Measurements from ENCODE around the gene MSH6.
A peak's percentile ranks its signal among the peaks of the same experiment; 100 is the strongest.

Gene MSH6, protein sequence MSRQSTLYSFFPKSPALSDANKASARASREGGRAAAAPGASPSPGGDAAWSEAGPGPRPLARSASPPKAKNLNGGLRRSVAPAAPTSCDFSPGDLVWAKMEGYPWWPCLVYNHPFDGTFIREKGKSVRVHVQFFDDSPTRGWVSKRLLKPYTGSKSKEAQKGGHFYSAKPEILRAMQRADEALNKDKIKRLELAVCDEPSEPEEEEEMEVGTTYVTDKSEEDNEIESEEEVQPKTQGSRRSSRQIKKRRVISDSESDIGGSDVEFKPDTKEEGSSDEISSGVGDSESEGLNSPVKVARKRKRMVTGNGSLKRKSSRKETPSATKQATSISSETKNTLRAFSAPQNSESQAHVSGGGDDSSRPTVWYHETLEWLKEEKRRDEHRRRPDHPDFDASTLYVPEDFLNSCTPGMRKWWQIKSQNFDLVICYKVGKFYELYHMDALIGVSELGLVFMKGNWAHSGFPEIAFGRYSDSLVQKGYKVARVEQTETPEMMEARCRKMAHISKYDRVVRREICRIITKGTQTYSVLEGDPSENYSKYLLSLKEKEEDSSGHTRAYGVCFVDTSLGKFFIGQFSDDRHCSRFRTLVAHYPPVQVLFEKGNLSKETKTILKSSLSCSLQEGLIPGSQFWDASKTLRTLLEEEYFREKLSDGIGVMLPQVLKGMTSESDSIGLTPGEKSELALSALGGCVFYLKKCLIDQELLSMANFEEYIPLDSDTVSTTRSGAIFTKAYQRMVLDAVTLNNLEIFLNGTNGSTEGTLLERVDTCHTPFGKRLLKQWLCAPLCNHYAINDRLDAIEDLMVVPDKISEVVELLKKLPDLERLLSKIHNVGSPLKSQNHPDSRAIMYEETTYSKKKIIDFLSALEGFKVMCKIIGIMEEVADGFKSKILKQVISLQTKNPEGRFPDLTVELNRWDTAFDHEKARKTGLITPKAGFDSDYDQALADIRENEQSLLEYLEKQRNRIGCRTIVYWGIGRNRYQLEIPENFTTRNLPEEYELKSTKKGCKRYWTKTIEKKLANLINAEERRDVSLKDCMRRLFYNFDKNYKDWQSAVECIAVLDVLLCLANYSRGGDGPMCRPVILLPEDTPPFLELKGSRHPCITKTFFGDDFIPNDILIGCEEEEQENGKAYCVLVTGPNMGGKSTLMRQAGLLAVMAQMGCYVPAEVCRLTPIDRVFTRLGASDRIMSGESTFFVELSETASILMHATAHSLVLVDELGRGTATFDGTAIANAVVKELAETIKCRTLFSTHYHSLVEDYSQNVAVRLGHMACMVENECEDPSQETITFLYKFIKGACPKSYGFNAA (N-terminal part only)

DNA sequence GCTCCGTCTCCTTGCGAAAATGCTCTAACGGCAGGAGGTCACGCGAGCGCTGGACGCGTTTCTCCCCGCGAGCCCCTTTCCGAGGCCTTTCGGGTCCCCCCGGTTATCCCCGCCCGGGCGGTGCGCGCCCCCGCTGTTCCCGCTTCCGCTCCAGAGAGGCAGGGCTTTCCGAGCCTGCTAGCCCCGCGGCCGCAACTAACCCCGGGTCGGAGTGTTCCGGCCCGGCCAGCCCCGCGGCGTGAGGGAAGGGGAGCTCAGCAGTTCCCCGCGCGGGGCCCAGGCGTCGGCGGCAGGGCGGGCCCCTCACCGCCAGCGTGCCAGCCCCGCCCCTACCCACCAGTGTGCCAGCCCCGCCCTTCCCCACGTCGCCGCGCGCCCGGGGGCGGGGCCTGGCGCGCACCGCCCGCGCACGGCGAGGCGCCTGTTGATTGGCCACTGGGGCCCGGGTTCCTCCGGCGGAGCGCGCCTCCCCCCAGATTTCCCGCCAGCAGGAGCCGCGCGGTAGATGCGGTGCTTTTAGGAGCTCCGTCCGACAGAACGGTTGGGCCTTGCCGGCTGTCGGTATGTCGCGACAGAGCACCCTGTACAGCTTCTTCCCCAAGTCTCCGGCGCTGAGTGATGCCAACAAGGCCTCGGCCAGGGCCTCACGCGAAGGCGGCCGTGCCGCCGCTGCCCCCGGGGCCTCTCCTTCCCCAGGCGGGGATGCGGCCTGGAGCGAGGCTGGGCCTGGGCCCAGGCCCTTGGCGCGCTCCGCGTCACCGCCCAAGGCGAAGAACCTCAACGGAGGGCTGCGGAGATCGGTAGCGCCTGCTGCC lies at the start of gene MSH6:
Gene MSH6 (plus strand): TSS at position 475 of the 815 bp plus-strand sequence. CDS start 89 bp downstream, at position 564.
- peak; percentile 81 for DNase-seq (ENCODE audit: low read depth in 2 of 2)

DNA sequence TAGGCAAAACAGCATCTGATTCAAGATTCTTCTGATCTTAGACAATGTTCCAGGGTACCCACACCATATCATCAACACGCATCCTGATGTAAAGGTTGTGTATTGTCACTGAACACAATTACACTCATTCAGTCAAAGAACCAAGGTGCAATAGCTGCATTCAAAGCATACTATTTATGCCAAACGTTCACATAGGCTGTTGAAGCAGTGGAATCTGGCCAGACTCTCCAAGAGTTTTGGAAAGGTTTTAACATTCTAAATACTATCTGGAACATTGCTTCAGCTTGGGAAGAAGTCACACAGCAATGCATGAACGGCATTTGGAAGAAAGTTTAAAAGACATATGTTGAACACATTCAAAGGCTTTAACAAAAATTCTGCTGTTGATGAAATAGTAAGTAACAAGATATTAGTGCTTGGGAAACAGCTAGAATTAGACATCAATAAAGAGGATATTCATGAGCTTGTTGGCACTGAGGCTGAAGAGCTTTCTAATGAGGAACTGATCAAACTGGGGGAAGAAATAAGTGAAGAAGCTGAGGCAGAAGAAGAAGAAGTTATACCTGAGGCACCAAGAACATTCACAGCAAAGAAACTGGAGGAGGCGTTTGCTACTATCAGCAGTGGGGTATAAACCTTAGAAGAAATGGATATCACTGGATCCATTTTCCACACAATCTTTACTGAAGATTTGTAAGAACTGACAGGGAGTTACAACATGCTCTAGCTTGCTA lies 47.6 kb upstream of the MSH6 start:
- no peak for DNase-seq (ENCODE audit: low read depth in 2 of 2)

DNA sequence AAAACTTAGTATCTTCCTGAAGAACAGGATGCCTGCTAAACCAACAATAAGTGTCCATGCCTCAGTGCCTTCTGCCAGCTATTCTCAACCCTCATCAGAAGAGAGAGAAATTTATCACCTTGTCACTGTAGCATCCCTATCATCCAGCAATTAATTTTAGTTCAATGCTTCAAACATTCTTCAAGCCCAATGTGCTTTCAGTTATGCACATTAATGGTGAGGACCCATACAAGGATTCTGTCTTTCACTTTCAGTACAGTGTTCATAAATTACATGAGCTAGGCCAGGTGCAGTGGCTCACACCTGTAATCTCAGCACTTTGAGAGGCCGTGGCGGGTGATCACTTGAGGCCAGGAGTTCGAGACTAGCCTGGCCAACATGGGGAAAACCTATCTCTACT lies 47.0 kb upstream of the MSH6 start:
- no peak for DNase-seq (ENCODE audit: low read depth in 2 of 2)

GRCh38 chr2:47737191-47737975 lies 45.6 kb upstream of the MSH6 start:
- no peak for DNase-seq (ENCODE audit: low read depth in 2 of 2)

DNA sequence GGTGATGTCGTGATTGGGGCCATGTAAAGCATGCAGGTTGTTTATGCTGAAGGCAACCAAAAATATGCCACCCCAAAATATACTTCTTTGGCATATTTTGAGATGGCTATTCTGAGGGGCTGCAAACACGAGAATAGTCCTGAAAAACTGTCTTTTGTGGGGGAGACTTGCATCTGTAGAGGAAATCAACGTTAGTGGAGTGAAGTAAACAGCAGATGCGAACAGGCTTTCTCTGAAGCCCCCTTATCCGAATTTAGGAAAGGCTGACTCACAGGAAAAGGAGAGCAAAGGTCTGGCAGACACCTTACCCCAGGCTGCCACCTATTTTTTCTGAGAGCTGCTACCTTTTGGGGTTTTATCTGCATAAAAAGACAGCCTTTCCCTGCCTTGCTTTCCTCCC lies 44.6 kb upstream of the MSH6 start:
- no peak for DNase-seq (ENCODE audit: low read depth in 2 of 2)

DNA sequence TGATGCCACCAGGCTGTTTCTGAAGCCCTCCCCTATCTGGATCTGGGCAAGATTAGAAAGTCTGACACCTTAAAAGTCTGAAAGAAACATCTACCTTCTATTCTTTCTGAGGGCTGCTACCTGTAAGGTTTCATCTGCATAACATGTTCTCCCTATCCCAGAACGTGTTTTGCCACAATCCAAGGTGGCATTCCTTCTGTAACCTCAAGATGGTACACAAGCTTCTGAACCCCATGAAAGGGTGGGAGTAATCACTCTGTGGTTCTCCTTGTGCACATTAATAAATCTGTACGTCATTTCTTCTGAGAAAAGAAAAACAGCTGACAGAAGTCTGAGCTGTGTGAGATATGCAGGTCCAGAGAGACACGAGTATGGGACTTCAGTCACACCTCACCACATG lies 41.8 kb upstream of the MSH6 start:
- no peak for DNase-seq (ENCODE audit: low read depth in 2 of 2)

GRCh38 chr2:47741637-47742036 lies 41.3 kb upstream of the MSH6 start:
- DNase-seq (ENCODE audit: low read depth in 2 of 2): no peak

DNA sequence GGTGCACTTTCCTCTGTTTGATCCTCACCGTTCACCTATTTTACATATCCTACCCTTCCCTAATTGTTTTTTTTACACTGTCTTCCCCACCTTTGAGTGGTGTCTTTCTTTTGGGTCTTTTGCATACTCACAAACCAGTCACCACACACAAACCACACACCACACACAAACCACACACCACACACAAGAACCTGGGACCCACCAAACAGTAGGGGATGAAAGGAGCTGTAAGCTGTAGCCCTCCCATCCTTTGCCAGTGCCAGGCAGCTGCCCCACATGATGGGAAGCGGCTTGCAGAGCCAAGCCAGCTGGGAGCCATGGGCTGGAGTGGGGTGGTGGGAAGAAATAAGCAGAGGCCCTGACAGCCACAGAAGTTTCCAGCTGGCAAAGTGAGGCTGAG lies 38.9 kb upstream of the MSH6 start:
- no peak for DNase-seq (ENCODE audit: low read depth in 2 of 2)

DNA sequence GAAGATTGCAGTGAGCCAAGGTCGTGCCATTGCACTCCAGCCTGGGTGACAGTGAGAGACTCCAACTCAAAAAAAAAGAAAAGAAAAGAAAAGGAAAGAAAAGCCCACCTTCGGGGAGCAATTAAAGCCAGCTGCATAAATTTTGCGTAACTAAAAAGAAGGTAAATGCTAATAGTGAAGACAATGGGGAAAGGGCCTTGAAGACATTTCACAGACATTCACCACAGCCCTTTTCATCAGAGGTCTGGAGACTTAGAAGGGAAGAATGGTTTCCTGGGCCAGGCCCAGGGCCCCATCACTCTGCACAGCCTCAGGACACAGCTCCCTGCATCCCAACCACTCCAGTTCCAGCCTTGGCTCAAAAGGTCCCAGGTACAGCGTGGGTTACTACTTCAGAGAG lies 35.1 kb upstream of the MSH6 start:
- DNase-seq (ENCODE audit: low read depth in 2 of 2): no peak

DNA sequence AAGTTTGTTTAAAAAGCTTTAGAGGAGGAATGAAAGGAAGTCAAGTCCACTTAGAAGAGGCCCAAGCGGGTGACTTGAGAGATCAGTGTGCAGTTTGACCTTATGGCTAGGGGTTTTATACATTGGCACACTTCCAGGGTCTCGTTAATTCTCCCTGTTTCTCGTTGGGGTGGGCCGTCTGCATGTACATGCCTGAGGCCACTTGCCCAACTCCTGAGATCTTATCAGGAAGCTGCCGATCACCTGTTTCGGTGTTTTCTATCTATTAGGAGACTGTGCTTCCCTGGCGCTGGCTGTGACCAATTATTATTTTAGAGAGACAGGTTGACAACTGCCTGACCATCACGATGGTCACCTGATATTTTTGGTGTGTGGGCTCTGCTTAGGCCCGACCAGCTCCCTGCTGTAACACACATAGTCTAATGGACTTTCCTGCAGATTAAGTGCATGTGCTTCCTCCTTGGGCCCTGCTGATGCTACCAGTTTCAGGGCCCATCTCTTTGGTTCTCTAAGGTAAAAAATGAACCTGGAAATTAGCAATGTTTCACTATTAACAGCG lies 31.0 kb upstream of the MSH6 start:
- no peak for DNase-seq (ENCODE audit: low read depth in 2 of 2)

GRCh38 chr2:47767497-47767844 lies 15.5 kb upstream of the MSH6 start:
- no peak for DNase-seq (ENCODE audit: low read depth in 2 of 2)

DNA sequence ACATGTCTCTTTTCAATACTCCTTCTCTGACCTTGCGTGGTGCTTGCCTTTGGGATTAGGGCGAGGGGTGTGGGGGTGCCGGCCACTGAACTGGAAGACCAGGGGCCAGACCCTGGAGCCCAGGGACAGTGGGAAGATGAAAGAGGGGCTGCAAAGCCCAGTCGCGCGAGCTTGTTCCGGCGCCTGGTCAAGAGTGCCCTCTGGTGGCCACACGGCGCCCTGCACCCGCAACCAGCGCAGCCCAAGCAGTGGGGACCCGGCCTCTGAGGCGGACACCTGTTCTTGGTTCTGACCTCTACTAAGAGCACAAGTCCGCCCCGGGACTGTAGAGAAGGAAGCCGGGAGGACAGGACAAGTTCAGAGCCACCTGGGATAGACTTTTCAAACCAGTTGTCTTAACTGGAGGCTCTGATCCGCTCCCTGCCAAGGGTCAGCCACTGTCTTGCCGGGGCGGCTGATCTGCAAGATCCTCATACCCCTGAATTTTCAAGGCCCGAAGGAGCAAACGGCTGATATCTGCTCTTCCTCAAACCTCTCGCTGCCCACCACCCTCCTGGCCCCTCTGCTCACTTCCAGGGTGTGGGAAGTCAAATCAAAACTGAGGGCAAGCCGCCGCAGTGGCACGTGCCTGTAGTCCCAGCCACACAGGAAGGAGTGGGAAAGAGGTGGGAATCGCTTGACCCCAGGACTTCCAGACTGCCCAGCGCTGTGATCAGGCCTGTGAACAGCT lies 14.9 kb upstream of the MSH6 start:
- DNase-seq (ENCODE audit: low read depth in 2 of 2): no peak

- no peak for DNase-seq (ENCODE audit: low read depth in 2 of 2)
Observed at GRCh38 chr2:47769318-47769717, 13.6 kb upstream of the MSH6 start.

- peak; percentile 36 to 40 for DNase-seq (ENCODE audit: low read depth in 2 of 2)
Observed at GRCh38 chr2:47771211-47771610, 11.7 kb upstream of the MSH6 start.

GRCh38 chr2:47772343-47772742 lies 10.6 kb upstream of the MSH6 start:
- no peak for DNase-seq (ENCODE audit: low read depth in 2 of 2)

- DNase-seq (ENCODE audit: low read depth in 2 of 2): no peak
Observed at GRCh38 chr2:47774567-47774966, 8.4 kb upstream of the MSH6 start.

DNA sequence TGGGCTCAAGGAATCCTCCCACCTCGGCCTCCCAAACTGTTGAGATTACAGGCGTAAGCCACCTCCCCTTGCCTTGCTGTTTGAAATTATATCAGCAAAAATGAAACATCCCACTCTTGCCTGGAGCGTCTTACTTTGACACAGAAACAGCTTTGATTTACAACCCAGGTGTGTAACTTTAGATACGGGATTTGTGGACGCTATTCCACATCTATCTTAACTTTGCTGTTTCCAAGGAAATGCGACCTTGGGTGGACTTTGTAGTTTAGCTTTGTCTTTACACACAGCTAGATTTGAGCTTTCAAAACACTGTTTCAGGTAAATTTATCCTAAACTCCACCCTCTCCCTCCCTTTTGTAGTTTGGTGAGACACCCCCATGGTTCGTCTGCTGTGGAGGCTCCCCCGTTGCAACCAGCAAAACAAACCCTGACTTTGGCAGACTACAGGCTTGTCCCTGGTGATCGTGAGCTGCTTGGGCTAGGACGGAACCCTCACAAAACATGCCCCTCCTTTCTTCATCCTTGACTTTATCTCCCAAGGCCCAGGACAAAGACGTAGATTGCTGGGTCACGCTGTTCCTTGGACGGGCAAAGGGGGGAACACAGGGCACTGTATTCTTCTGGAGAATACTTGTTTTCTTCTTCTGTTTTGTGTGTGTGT lies 5.5 kb upstream of the MSH6 start:
- no peak for DNase-seq (ENCODE audit: low read depth in 2 of 2)
